GM23338 (cell line): ENCODE data around the gene CEP192. TPM values are rescaled to one million over a fixed set of nuclear protein-coding genes. Genes with fewer than 3 reads are reported as not detected.

ENCODE experiments used
- ATAC-seq: fragments of 200-7000 bp; cut with Tn5 transposase; 3 replicates; pipeline ENCODE4 v1.9.1; 2020
- DNase-seq: peaks from one replicate; pipeline ENCODE4 v3.0.0-alpha.2; 2015; ENCODE audit warnings: low spot score
- H2AFZ ChIP-seq: fragments of 200-600 bp; sonication (generic); 2 replicates; pipeline ENCODE4 v1.8.0; 2016; ENCODE audit warnings: antibody characterized with exemption, mild to moderate bottlenecking, moderate library complexity
- H3F3A ChIP-seq: fragments of 200-600 bp; sonication (generic); replicated peaks from 2 replicates; pipeline ENCODE4 v1.8.0; 2017; ENCODE audit warnings: antibody characterized with exemption, mixed run types, low read depth
- H3K27ac ChIP-seq: fragments of 200-600 bp; sonication (generic); 2 replicates; pipeline ENCODE4 v1.6.1; 2016; ENCODE audit warnings: low read depth
- H3K27me3 ChIP-seq: fragments of 200-600 bp; sonication (generic); 2 replicates; pipeline ENCODE4 v1.8.0; 2016; ENCODE audit warnings: mild to moderate bottlenecking, mixed run types, moderate library complexity; ENCODE audit not compliant: insufficient read depth
- H3K36me3 ChIP-seq: fragments of 200-600 bp; sonication (generic); 2 replicates; pipeline ENCODE4 v1.8.0; 2016; ENCODE audit warnings: mild to moderate bottlenecking; ENCODE audit not compliant: insufficient read depth
- H3K4me1 ChIP-seq: fragments of 200-600 bp; sonication (generic); 2 replicates; pipeline ENCODE4 v1.8.0; 2016; ENCODE audit warnings: mild to moderate bottlenecking, moderate library complexity; ENCODE audit not compliant: insufficient read depth
- H3K4me2 ChIP-seq: fragments of 200-600 bp; sonication (generic); 2 replicates; pipeline ENCODE4 v1.7.1; 2017; ENCODE audit warnings: mixed run types
- H3K4me3 ChIP-seq: fragments of 200-600 bp; sonication (generic); 2 replicates; pipeline ENCODE4 v1.6.1; 2016; ENCODE audit warnings: mixed run types
- H3K79me2 ChIP-seq: fragments of 200-600 bp; sonication (generic); replicated peaks from 2 replicates; pipeline ENCODE4 v1.8.0; 2017; ENCODE audit warnings: mild to moderate bottlenecking; ENCODE audit not compliant: insufficient read depth
- H3K9me2 ChIP-seq: fragments of 200-600 bp; sonication (generic); 2 replicates; pipeline ENCODE4 v1.8.0; 2017; ENCODE audit not compliant: insufficient read depth
- H4K20me1 ChIP-seq: fragments of 200-600 bp; sonication (generic); replicated peaks from 2 replicates; pipeline ENCODE4 v1.8.0; 2017; ENCODE audit warnings: mild to moderate bottlenecking; ENCODE audit not compliant: insufficient read depth
- H3K27ac Mint-ChIP-seq: 2 replicates; pipeline ENCODE4 v1.8.0; 2020; ENCODE audit warnings: inconsistent platforms, mild to moderate bottlenecking, moderate library complexity, mixed read lengths
- H3K27me3 Mint-ChIP-seq: 3 replicates; pipeline ENCODE4 v1.8.0; 2022; ENCODE audit warnings: low read depth, mild to moderate bottlenecking, moderate library complexity, mixed read lengths, inconsistent platforms; ENCODE audit not compliant: insufficient read depth, poor library complexity
- H3K36me3 Mint-ChIP-seq: 3 replicates; pipeline ENCODE4 v1.8.0; 2021; ENCODE audit warnings: low read depth, mild to moderate bottlenecking, inconsistent platforms, moderate library complexity, mixed read lengths
- H3K4me1 Mint-ChIP-seq: 3 replicates; pipeline ENCODE4 v1.8.0; 2020; ENCODE audit warnings: mild to moderate bottlenecking, inconsistent platforms, mixed read lengths
- H3K4me3 Mint-ChIP-seq: 3 replicates; pipeline ENCODE4 v1.8.0; 2021; ENCODE audit warnings: moderate library complexity, mild to moderate bottlenecking, inconsistent platforms, mixed read lengths
- H3K9me3 Mint-ChIP-seq: 3 replicates; pipeline ENCODE4 v1.8.0; 2020; ENCODE audit warnings: moderate library complexity, mild to moderate bottlenecking, inconsistent platforms, mixed read lengths
- EZH2 ChIP-seq: fragments of 200-600 bp; sonication (generic); IDR thresholded peaks from one replicate; pipeline ENCODE4 v1.8.0; 2017; ENCODE audit warnings: antibody characterized with exemption, mild to moderate bottlenecking, low read depth; ENCODE audit not compliant: unreplicated experiment
- POLR2AphosphoS5 ChIP-seq: IDR thresholded peaks from 2 replicates; pipeline ENCODE4 v1.6.1; 2016; ENCODE audit warnings: antibody characterized with exemption, low read depth
- ZNF331 ChIP-seq: fragments of 250-450 bp; sonication (Bioruptor Pico); IDR thresholded peaks from 2 replicates; pipeline ENCODE4 v1.5.0; 2020; ENCODE audit warnings: low read depth, mild to moderate bottlenecking, moderate library complexity
- polyA plus RNA-seq: library from polyadenylated mRNA; unstranded; fragments of >200 nt; fragmentation: Nextera tagmentation; extraction: Ambion mirVana; gene quantifications from 2 replicates; pipeline ENCODE4 v1.2.1, GENCODE V29; 2016
- total RNA-seq: library from RNA; depleted of rRNA; stranded (reverse); fragments of >200 nt; shearing (Covaris generic); gene quantifications from 2 replicates; pipeline ENCODE4 v1.2.3, GENCODE V29; 2014
- TF ChIP-seq, protein P1 (sequence below): fragments of 250-450 bp; sonication (Bioruptor Pico); IDR thresholded peaks from 2 replicates; pipeline ENCODE4 v1.5.0; 2020; ENCODE audit warnings: mild to moderate bottlenecking, moderate library complexity

Gene CEP192
- total and polyA plus RNA-seq, 2 experiments from 2014 or later: 15.2 to 30.6 TPM

DNA sequence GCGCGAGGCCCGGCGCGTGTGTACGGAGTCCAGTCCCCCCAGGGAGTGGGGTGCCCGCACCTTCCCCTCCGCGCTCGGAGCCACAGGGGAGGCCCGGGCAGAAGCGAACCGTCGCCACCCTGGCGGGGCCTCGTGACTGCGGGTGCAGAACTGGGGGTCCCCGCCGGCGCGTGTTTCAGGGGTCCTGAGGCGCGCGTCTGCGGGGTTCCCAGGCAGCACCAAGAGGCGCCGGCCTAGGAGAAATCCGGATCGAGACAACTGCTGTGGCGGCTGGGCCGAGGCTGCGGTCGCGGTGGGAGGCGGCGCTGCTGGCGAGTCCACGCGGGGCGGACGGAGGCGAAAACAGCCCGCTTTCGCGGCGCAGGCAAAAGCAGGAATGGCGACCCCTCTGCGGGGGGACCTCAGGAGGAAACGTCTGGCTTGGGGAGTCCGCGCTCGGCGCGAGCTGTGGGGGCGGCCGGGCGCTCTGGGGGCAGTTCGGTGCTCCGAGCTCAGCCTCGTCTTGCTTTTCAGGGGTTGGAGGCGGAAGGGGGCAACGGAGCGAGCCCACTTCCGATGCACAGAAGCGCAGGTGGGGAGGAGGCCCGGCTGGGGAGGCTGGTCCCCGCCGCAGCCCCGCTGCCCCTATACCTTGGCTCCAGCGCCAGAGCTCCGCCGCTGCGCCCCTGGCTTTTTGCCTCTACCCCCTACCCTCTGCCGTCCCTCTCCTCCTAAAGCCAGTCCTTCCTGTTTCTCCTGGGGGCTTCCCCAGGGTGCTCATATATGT is 145.9 kb downstream of the CEP192 start:
- DNase-seq: peak; percentile 39
- TF ChIP-seq POLR2AphosphoS5 (no peak), EZH2 (peak; percentile 19), ZNF331 (no peak)
- TF ChIP-seq, protein P1, sequence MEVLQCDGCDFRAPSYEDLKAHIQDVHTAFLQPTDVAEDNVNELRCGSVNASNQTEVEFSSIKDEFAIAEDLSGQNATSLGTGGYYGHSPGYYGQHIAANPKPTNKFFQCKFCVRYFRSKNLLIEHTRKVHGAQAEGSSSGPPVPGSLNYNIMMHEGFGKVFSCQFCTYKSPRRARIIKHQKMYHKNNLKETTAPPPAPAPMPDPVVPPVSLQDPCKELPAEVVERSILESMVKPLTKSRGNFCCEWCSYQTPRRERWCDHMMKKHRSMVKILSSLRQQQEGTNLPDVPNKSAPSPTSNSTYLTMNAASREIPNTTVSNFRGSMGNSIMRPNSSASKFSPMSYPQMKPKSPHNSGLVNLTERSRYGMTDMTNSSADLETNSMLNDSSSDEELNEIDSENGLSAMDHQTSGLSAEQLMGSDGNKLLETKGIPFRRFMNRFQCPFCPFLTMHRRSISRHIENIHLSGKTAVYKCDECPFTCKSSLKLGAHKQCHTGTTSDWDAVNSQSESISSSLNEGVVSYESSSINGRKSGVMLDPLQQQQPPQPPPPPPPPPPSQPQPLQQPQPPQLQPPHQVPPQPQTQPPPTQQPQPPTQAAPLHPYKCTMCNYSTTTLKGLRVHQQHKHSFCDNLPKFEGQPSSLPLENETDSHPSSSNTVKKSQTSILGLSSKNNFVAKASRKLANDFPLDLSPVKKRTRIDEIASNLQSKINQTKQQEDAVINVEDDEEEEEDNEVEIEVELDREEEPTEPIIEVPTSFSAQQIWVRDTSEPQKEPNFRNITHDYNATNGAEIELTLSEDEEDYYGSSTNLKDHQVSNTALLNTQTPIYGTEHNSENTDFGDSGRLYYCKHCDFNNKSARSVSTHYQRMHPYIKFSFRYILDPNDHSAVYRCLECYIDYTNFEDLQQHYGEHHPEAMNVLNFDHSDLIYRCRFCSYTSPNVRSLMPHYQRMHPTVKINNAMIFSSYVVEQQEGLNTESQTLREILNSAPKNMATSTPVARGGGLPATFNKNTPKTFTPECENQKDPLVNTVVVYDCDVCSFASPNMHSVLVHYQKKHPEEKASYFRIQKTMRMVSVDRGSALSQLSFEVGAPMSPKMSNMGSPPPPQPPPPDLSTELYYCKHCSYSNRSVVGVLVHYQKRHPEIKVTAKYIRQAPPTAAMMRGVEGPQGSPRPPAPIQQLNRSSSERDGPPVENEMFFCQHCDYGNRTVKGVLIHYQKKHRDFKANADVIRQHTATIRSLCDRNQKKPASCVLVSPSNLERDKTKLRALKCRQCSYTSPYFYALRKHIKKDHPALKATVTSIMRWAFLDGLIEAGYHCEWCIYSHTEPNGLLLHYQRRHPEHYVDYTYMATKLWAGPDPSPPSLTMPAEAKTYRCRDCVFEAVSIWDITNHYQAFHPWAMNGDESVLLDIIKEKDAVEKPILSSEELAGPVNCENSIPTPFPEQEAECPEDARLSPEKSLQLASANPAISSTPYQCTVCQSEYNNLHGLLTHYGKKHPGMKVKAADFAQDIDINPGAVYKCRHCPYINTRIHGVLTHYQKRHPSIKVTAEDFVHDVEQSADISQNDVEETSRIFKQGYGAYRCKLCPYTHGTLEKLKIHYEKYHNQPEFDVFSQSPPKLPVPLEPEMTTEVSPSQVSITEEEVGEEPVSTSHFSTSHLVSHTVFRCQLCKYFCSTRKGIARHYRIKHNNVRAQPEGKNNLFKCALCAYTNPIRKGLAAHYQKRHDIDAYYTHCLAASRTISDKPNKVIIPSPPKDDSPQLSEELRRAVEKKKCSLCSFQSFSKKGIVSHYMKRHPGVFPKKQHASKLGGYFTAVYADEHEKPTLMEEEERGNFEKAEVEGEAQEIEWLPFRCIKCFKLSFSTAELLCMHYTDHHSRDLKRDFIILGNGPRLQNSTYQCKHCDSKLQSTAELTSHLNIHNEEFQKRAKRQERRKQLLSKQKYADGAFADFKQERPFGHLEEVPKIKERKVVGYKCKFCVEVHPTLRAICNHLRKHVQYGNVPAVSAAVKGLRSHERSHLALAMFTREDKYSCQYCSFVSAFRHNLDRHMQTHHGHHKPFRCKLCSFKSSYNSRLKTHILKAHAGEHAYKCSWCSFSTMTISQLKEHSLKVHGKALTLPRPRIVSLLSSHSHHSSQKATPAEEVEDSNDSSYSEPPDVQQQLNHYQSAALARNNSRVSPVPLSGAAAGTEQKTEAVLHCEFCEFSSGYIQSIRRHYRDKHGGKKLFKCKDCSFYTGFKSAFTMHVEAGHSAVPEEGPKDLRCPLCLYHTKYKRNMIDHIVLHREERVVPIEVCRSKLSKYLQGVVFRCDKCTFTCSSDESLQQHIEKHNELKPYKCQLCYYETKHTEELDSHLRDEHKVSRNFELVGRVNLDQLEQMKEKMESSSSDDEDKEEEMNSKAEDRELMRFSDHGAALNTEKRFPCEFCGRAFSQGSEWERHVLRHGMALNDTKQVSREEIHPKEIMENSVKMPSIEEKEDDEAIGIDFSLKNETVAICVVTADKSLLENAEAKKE (CRISPR knock-in tag): no peak
- Mint-ChIP-seq H3K36me3 (peaks cover 19% of the 10 kb centered on the region), H3K4me1 (peaks cover 3% of the 10 kb centered on the region; the same call in 2 of the 3 replicates), H3K9me3 (peaks cover 32% of the 10 kb centered on the region), H3K27ac (no peak overlapping the region), H3K4me3 (peak overlapping the region; percentile 65), H3K27me3 (peaks cover 31% of the 10 kb centered on the region)
- Histone ChIP-seq H4K20me1 (no peaks in the 10 kb centered on the region), H3K4me2 (peak overlapping the region; percentile 88), H3K27me3 (peaks cover 33% of the 10 kb centered on the region), H3K9me2 (no peaks in the 10 kb centered on the region), H3K79me2 (no peaks in the 10 kb centered on the region), H3K36me3 (no peaks in the 10 kb centered on the region), H2AFZ (peak overlapping the region; percentile 99), H3K27ac (no peak overlapping the region), H3K4me3 (peak overlapping the region; percentile 70), H3K4me1 (peaks cover 6% of the 10 kb centered on the region; the same call in 1 of the 2 replicates), H3F3A (peaks cover 3% of the 10 kb centered on the region; the same call in 1 of the 2 replicates)
- peak; percentile 65 for ATAC-seq
